HepG2 (cell line): ENCODE measurements around the gene HSD3B7. TPM values are rescaled to one million over a fixed set of nuclear protein-coding genes. Genes with fewer than 3 reads are reported as not detected.

ENCODE experiments used
- CENPT ChIP-seq: sonication (generic); formaldehyde crosslinking; IDR thresholded peaks from 2 replicates; pipeline ENCODE4 v1.8.0; 2022; ENCODE audit warnings: low read depth, mild to moderate bottlenecking, moderate library complexity, missing genetic modification reagents
- EP300 ChIP-seq, 3 experiments: sonication (generic) in 1 of 3; formaldehyde crosslinking in 1 of 3; IDR thresholded peaks; 2 replicates each; pipeline versions ENCODE4 v1.5.1 to v1.6.1; 2011 to 2020; ENCODE audit warnings: low read depth in 2 of 3, low read length in 2 of 3, borderline replicate concordance in 1 of 3, improper control_type of control experiment in 1 of 3, mild to moderate bottlenecking in 1 of 3, missing genetic modification reagents in 1 of 3, moderate library complexity in 1 of 3
- HOXD1 ChIP-seq: sonication (generic); formaldehyde crosslinking; IDR thresholded peaks from 2 replicates; pipeline ENCODE4 v1.5.0; 2020; ENCODE audit warnings: missing genetic modification reagents
- KDM6A ChIP-seq: IDR thresholded peaks from 2 replicates; pipeline ENCODE4 v1.6.1; 2016; ENCODE audit warnings: low read depth
- MLX ChIP-seq: IDR thresholded peaks from 2 replicates; pipeline ENCODE4 v1.6.1; 2016
- MLXIP ChIP-seq: sonication (generic); formaldehyde crosslinking; IDR thresholded peaks from 2 replicates; pipeline ENCODE4 v1.9.0; 2021; ENCODE audit warnings: missing genetic modification reagents, borderline replicate concordance
- MTF2 ChIP-seq: sonication (generic); formaldehyde crosslinking; IDR thresholded peaks from 2 replicates; pipeline ENCODE4 v1.5.0; 2020; ENCODE audit warnings: missing genetic modification reagents, borderline replicate concordance
- MXI1 ChIP-seq: IDR thresholded peaks from 3 replicates; pipeline ENCODE4 v1.6.1; 2012; ENCODE audit warnings: low read depth, low read length, inconsistent platforms, borderline replicate concordance
- NBN ChIP-seq: fragments of 450-650 bp; conservative IDR thresholded peaks from 2 replicates; pipeline ENCODE4 v1.6.1; 2017
- NCOR1 ChIP-seq: fragments of 200-600 bp; sonication (generic); IDR thresholded peaks from 2 replicates; pipeline ENCODE4 v1.7.0; 2017; ENCODE audit warnings: antibody characterized with exemption, low read length, borderline replicate concordance
- POLR2A ChIP-seq, 2 experiments: IDR thresholded peaks; 2 replicates each; pipeline ENCODE4 v1.6.1; 2011; ENCODE audit warnings: low read depth in 2 of 2, low read length in 2 of 2, mild to moderate bottlenecking in 1 of 2, moderate library complexity in 1 of 2; ENCODE audit not compliant: insufficient read depth in 1 of 2
- POLR2G ChIP-seq: fragments of 200-400 bp; formaldehyde crosslinking; IDR thresholded peaks from 2 replicates; pipeline ENCODE4 v1.6.1; 2018; ENCODE audit warnings: mild to moderate bottlenecking, low read depth, low read length, moderate library complexity
- RCOR2 ChIP-seq: IDR thresholded peaks from 2 replicates; pipeline ENCODE4 v1.6.1; 2016; ENCODE audit warnings: missing biosample characterization, missing genetic modification reagents
- REST ChIP-seq, 2 experiments: IDR thresholded peaks; 2 replicates each; pipeline ENCODE4 v1.6.1; 2011 to 2012; ENCODE audit warnings: low read length in 2 of 2, borderline replicate concordance in 1 of 2, low read depth in 1 of 2, mild to moderate bottlenecking in 1 of 2, moderate library complexity in 1 of 2
- RFX3 ChIP-seq: IDR thresholded peaks from 2 replicates; pipeline ENCODE4 v1.6.1; 2016; ENCODE audit warnings: missing biosample characterization, missing genetic modification reagents
- SKI ChIP-seq: fragments of 450-650 bp; IDR thresholded peaks from one replicate; pipeline ENCODE4 v1.6.1; 2018; ENCODE audit warnings: mild to moderate bottlenecking; ENCODE audit not compliant: partially characterized antibody
- SOX13 ChIP-seq, 3 experiments: fragments of 450-650 bp in 1 of 3; sonication (generic) in 1 of 3; formaldehyde crosslinking in 1 of 3; IDR thresholded peaks in 2 of 3; conservative IDR thresholded peaks in 1 of 3; 2 replicates each; pipeline versions ENCODE4 v1.5.0 to v1.6.1; 2016 to 2020; ENCODE audit warnings: antibody characterized with exemption in 1 of 3, mild to moderate bottlenecking in 1 of 3, missing compliant biosample characterization in 1 of 3, missing genetic modification reagents in 1 of 3, moderate library complexity in 1 of 3
- TBP ChIP-seq: sonication (generic); formaldehyde crosslinking; IDR thresholded peaks from 2 replicates; pipeline ENCODE4 v1.5.0; 2020; ENCODE audit warnings: missing genetic modification reagents
- TSC22D2 ChIP-seq: sonication (generic); formaldehyde crosslinking; IDR thresholded peaks from 2 replicates; pipeline ENCODE4 v1.5.1; 2020; ENCODE audit warnings: missing genetic modification reagents, mild to moderate bottlenecking, borderline replicate concordance
- ZFP37 ChIP-seq: sonication (generic); formaldehyde crosslinking; IDR thresholded peaks from 2 replicates; pipeline ENCODE4 v1.4.0; 2020; ENCODE audit warnings: missing genetic modification reagents, borderline replicate concordance
- ZFX ChIP-seq: sonication (generic); formaldehyde crosslinking; IDR thresholded peaks from 2 replicates; pipeline ENCODE4 v1.4.0; 2020; ENCODE audit warnings: mild to moderate bottlenecking, low read depth, missing genetic modification reagents, moderate library complexity
- ZNF251 ChIP-seq: sonication (generic); formaldehyde crosslinking; IDR thresholded peaks from 2 replicates; pipeline ENCODE4 v1.9.0; 2021; ENCODE audit warnings: mild to moderate bottlenecking, missing genetic modification reagents
- ZNF441 ChIP-seq: sonication (generic); formaldehyde crosslinking; IDR thresholded peaks from 2 replicates; pipeline ENCODE4 v1.7.0; 2021; ENCODE audit warnings: missing genetic modification reagents, borderline replicate concordance
- ZNF546 ChIP-seq: sonication (generic); formaldehyde crosslinking; conservative IDR thresholded peaks from 2 replicates; pipeline ENCODE4 v1.8.1; 2023; ENCODE audit warnings: mild to moderate bottlenecking, missing genetic modification reagents
- polyA plus RNA-seq, 8 experiments: library from polyadenylated mRNA; depleted of rRNA in 3 of 8; stranded (reverse) in 7 of 8; unstranded in 1 of 8; fragments of >200 nt; fragmentation: Illumina TruSeq in 4 of 8; extraction: Trizol in 4 of 8; gene quantifications; 2 replicates each; pipeline versions ENCODE4 v1.2.1 to v1.2.3, GENCODE V29; 2011 to 2016; ENCODE audit warnings: low read depth in 4 of 8, missing spikeins in 1 of 8, mixed read lengths in 1 of 8; ENCODE audit not compliant: insufficient read depth in 1 of 8
- total RNA-seq, 5 experiments: library from RNA; depleted of rRNA; stranded (reverse); fragments of >200 nt; fragmentation: Illumina TruSeq; extraction: Trizol; gene quantifications; 2 replicates each; pipeline ENCODE4 v1.2.3, GENCODE V29; 2016; ENCODE audit warnings: low read depth in 1 of 5

The HSD3B7 gene
- total and polyA plus RNA-seq, 2 of the 13 experiments (the other 11 are each of a cell fraction or from before 2014, with no cell fraction given): 32.9 to 69.7 TPM

GRCh38 chr16:30954993-30955392 lies 30.0 kb upstream of the HSD3B7 start (continued):
- TF ChIP-seq ZNF441 (CRISPR knock-in tag) (peak; percentile 83; the same call in 1 of the 2 replicates), MTF2 (CRISPR knock-in tag) (no peak), CENPT (CRISPR knock-in tag) (no peak), TBP (CRISPR knock-in tag) (no peak), NCOR1 (peak; percentile 85), RFX3 (CRISPR knock-in tag) (no peak), SOX13 (IDR thresholded peaks at IDR 0.05) (no peak), SOX13 (CRISPR knock-in tag; conservative IDR thresholded peaks at IDR 0.05 in 1 of 2, IDR thresholded peaks at IDR 0.05 in 1 of 2) (peak in 1 of 2 experiments; percentile 31; a peak in 1 of 4 replicates), REST (IDR thresholded peaks at IDR 0.05; ENCODE audit: borderline replicate concordance in 1 of 2, low read depth in 1 of 2, low read length in 2 of 2) (peak in 1 of 2 experiments; percentile 30; a peak in 1 of 4 replicates), MLXIP (CRISPR knock-in tag) (no peak), NBN (no peak), POLR2A (IDR thresholded peaks at IDR 0.05; ENCODE audit: insufficient read depth in 1 of 2, low read depth in 2 of 2, low read length in 2 of 2) (peak in 1 of 2 experiments; percentile 40; a peak in 1 of 4 replicates), MLX (CRISPR knock-in tag) (no peak), POLR2G (0 out of 2 replicates have a peak, but pooled peaks have one; percentile 52), ZFP37 (CRISPR knock-in tag) (peak; percentile 22; the same call in 1 of the 2 replicates), ZNF251 (CRISPR knock-in tag) (no peak), MXI1 (peak; percentile 44; the same call in 1 of the 3 replicates), KDM6A (CRISPR knock-in tag) (0 out of 2 replicates have a peak, but pooled peaks have one; percentile 16), ZFX (CRISPR knock-in tag) (peak; percentile 40; the same call in 1 of the 2 replicates), SKI (peak; percentile 41), HOXD1 (CRISPR knock-in tag) (0 out of 2 replicates have a peak, but pooled peaks have one; percentile 13), TSC22D2 (no peak), EP300 (IDR thresholded peaks at IDR 0.05; ENCODE audit: low read depth in 2 of 2, low read length in 2 of 2) (peak in 1 of 2 experiments; percentile 39; a peak in 2 of 4 replicates), EP300 (CRISPR knock-in tag; IDR thresholded peaks at IDR 0.05; ENCODE audit: borderline replicate concordance) (no peak), ZNF546 (CRISPR knock-in tag) (no peak), RCOR2 (CRISPR knock-in tag) (0 out of 2 replicates have a peak, but pooled peaks have one; percentile 12)
